IMR-90 (cell line): ENCODE measurements around the gene ATP5F1B. TPM values are rescaled to one million over a fixed set of nuclear protein-coding genes. Genes with fewer than 3 reads are reported as not detected.

Experiments used
- CTCF ChIP-seq: conservative IDR thresholded peaks from 2 replicates; pipeline ENCODE4 v1.5.1; 2012; ENCODE audit warnings: mild to moderate bottlenecking, low read depth, low read length, improper control_type of control experiment
- RAD21 ChIP-seq: IDR thresholded peaks from 2 replicates; pipeline ENCODE4 v1.6.1; 2012; ENCODE audit warnings: low read length, improper control_type of control experiment
- polyA plus RNA-seq, 3 experiments: library from polyadenylated mRNA; depleted of rRNA; stranded (reverse); fragments of >200 nt; gene quantifications; 2 replicates each; pipeline ENCODE4 v1.2.3, GENCODE V29; 2012; ENCODE audit warnings: low replicate concordance in 1 of 3
- total RNA-seq: library from RNA; depleted of rRNA; stranded (reverse); fragments of >200 nt; gene quantifications from 2 replicates; pipeline ENCODE4 v1.2.3, GENCODE V29; 2012

The ATP5F1B gene
- total and polyA plus RNA-seq, 2 of the 4 experiments (the other 2 are of a cell fraction): 812 to 915 TPM

DNA sequence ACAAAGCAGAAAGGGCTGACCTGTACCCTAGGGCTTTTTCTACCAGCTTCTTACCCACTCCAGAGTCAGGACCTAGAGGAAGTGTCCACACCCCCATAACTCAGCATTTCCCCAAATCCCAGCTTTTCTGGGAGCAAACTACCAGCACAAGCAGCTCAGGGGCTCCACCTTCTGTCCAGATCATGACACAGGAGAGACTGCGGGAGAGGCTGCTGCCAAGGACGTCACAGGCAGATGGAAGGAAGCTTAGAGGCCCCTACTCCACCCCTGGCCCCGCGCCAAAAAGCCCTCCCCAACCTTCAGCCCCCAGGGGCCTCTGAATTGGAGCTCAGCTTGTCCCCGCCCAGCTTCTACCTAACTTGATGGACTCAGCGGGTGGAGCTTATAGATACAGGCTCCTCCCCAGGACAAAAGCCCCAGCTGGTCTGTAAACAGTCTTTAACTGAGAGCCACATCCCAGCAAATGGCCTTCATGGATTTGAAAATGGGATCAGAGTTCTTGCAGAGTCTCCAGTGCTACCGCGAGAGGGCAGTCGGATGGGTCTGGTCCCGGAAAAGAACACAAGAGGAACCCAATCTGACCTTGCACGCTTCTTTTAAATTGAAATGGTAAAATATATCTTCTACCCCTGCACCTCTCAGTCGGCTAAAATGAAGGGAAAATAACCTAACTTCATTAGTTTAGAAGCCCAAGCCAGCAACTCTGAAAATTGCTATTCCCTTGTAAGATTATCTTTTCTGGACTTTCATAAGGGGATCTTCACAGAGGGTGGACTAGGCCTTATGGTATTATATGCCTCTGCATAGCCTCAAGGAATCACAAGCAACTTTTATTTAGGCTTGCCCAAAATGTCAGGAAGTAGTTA, 8.9 kb downstream of the ATP5F1B start (continued):
- peak; percentile 82 for TF ChIP-seq CTCF
- TF ChIP-seq RAD21: peak; percentile 79
